OCI-LY1 (cell line): ENCODE results near the gene KIZ.
"Not testable (repeated sequence)": the region's sequence is repeated elsewhere in the genome, so short reads cannot be mapped to it uniquely, and the experiment has no call there.

Experiments used
- H2AFZ ChIP-seq: fragments of 200-600 bp; sonication (generic), shearing (Covaris generic); 2 replicates; pipeline ENCODE4 v1.6.0; 2014; ENCODE audit warnings: antibody characterized with exemption, mild to moderate bottlenecking, low read length
- H3F3A ChIP-seq: fragments of 200-600 bp; sonication (generic), shearing (Covaris generic); 2 replicates; pipeline ENCODE4 v1.6.0; 2014; ENCODE audit warnings: mild to moderate bottlenecking, antibody characterized with exemption, low read length, moderate library complexity; ENCODE audit not compliant: insufficient read depth
- H3K27ac ChIP-seq: fragments of 200-600 bp; sonication (generic); 2 replicates; pipeline ENCODE4 v1.5.1; 2014; ENCODE audit warnings: low read length, mixed run types, mild to moderate bottlenecking, low read depth; ENCODE audit not compliant: poor library complexity, severe bottlenecking
- H3K27me3 ChIP-seq: fragments of 200-600 bp; sonication (generic); 2 replicates; pipeline ENCODE4 v1.6.0; 2014; ENCODE audit warnings: antibody characterized with exemption, mild to moderate bottlenecking, low read length, moderate library complexity; ENCODE audit not compliant: insufficient read depth
- H3K36me3 ChIP-seq: fragments of 200-600 bp; sonication (generic); 2 replicates; pipeline ENCODE4 v1.6.1; 2014; ENCODE audit warnings: mild to moderate bottlenecking, antibody characterized with exemption, low read length, moderate library complexity, mixed read lengths; ENCODE audit not compliant: insufficient read depth
- H3K4me1 ChIP-seq: fragments of 200-600 bp; sonication (generic); 2 replicates; pipeline ENCODE4 v1.5.1; 2014; ENCODE audit warnings: mild to moderate bottlenecking, low read length, moderate library complexity; ENCODE audit not compliant: insufficient read depth, severe bottlenecking
- H3K4me2 ChIP-seq: fragments of 200-600 bp; sonication (generic), shearing (Covaris generic); 2 replicates; pipeline ENCODE4 v1.6.1; 2014; ENCODE audit warnings: low read length
- H3K4me3 ChIP-seq: fragments of 200-600 bp; sonication (generic); 2 replicates; pipeline ENCODE4 v1.5.1; 2014; ENCODE audit warnings: low read length, low read depth, mild to moderate bottlenecking, mixed read lengths; ENCODE audit not compliant: poor library complexity, severe bottlenecking
- H3K79me2 ChIP-seq: fragments of 200-600 bp; shearing (Covaris generic); 2 replicates; pipeline ENCODE4 v1.6.1; 2016; ENCODE audit warnings: mixed run types, low read length, mixed read lengths; ENCODE audit not compliant: insufficient read depth
- H3K9ac ChIP-seq: fragments of 200-600 bp; sonication (generic), shearing (Covaris generic); 2 replicates; pipeline ENCODE4 v1.6.1; 2014; ENCODE audit warnings: mild to moderate bottlenecking, low read length, mixed read lengths
- H3K9me2 ChIP-seq: fragments of 200-600 bp; sonication (generic), shearing (Covaris generic); 2 replicates; pipeline ENCODE4 v1.6.1; 2014; ENCODE audit warnings: low read depth, mild to moderate bottlenecking, low read length, mixed read lengths
- H3K9me3 ChIP-seq: fragments of 200-600 bp; shearing (Covaris generic); 2 replicates; pipeline ENCODE4 v1.6.1; 2014; ENCODE audit warnings: low read length, mixed read lengths
- H4K20me1 ChIP-seq: fragments of 200-600 bp; sonication (generic), shearing (Covaris generic); 2 replicates; pipeline ENCODE4 v1.6.0; 2016; ENCODE audit warnings: mild to moderate bottlenecking, low read length; ENCODE audit not compliant: insufficient read depth
- CTCF ChIP-seq: fragments of 200-600 bp; sonication (generic), shearing (Covaris generic); IDR thresholded peaks from 2 replicates; pipeline ENCODE4 v1.5.1; 2017; ENCODE audit warnings: mild to moderate bottlenecking, antibody characterized with exemption, low read length, moderate library complexity, mixed read lengths
- EZH2 ChIP-seq: fragments of 200-600 bp; sonication (generic), shearing (Covaris generic); IDR thresholded peaks from 2 replicates; pipeline ENCODE4 v1.8.0; 2017; ENCODE audit warnings: borderline replicate concordance, mixed run types, mild to moderate bottlenecking, antibody characterized with exemption, low read length, moderate library complexity, mixed read lengths

Gene KIZ

GRCh38 chr20:21167261-21167660 lies 41.4 kb downstream of the KIZ start:
- Histone ChIP-seq H3K36me3 (peaks cover 11% of the 10 kb centered on the region; the same call in 1 of the 2 replicates), H3K27me3 (no peaks in the 10 kb centered on the region), H2AFZ (no peak overlapping the region), H3K9me2 (no peaks in the 10 kb centered on the region), H3K27ac (no peak overlapping the region), H3K4me3 (no peak overlapping the region), H3F3A (no peaks in the 10 kb centered on the region), H3K4me1 (peaks cover 6% of the 10 kb centered on the region), H3K4me2 (no peak overlapping the region), H3K9me3 (0 out of 2 replicates have a peak, but pooled peaks cover 2% of the 10 kb centered on the region), H3K9ac (no peak overlapping the region), H3K79me2 (no peaks in the 10 kb centered on the region), H4K20me1 (no peaks in the 10 kb centered on the region)
- TF ChIP-seq EZH2 (no peak), CTCF (no peak)

GRCh38 chr20:21168061-21168460 lies 42.2 kb downstream of the KIZ start:
- H3K36me3 ChIP-seq = peaks cover 11% of the 10 kb centered on the region; the same call in 1 of the 2 replicates
- H4K20me1 ChIP-seq, H3K4me3 ChIP-seq, H2AFZ ChIP-seq, H3K4me1 ChIP-seq, H3K27me3 ChIP-seq, H3F3A ChIP-seq, H3K9me2 ChIP-seq, H3K4me2 ChIP-seq, H3K9ac ChIP-seq, H3K79me2 ChIP-seq, H3K27ac ChIP-seq, H3K9me3 ChIP-seq: not testable (repeated sequence)

GRCh38 chr20:21172626-21173025 lies 46.7 kb downstream of the KIZ start:
- Histone ChIP-seq H4K20me1 (no peaks in the 10 kb centered on the region), H3K9me3 (peaks cover 9% of the 10 kb centered on the region; the same call in 1 of the 2 replicates), H3K36me3 (no peaks in the 10 kb centered on the region), H3K79me2 (no peaks in the 10 kb centered on the region), H3K9ac (no peak overlapping the region), H3K27ac (no peak overlapping the region), H3K4me2 (no peak overlapping the region), H3K4me3 (no peak overlapping the region), H3F3A (no peaks in the 10 kb centered on the region), H2AFZ (no peak overlapping the region), H3K4me1 (no peaks in the 10 kb centered on the region), H3K27me3 (no peaks in the 10 kb centered on the region), H3K9me2 (no peaks in the 10 kb centered on the region)
- TF ChIP-seq EZH2 = no peak
- no peak for TF ChIP-seq CTCF

- Histone ChIP-seq H3K4me1 (no peaks in the 10 kb centered on the region), H3K27me3 (no peaks in the 10 kb centered on the region), H3K9ac (no peak overlapping the region), H3K79me2 (no peaks in the 10 kb centered on the region), H3K4me2 (no peak overlapping the region), H3K36me3 (no peaks in the 10 kb centered on the region), H3K4me3 (no peak overlapping the region), H3F3A (no peaks in the 10 kb centered on the region), H3K9me3 (peaks cover 9% of the 10 kb centered on the region; the same call in 1 of the 2 replicates), H2AFZ (no peak overlapping the region), H3K27ac (no peak overlapping the region), H4K20me1 (no peaks in the 10 kb centered on the region), H3K9me2 (no peaks in the 10 kb centered on the region)
- TF ChIP-seq EZH2 (no peak), CTCF (no peak)
Measured at GRCh38 chr20:21173485-21173884, 47.6 kb downstream of the KIZ start.
